Breast epithelium (tissue), 4 donors: ENCODE measurements around the gene PGBD5. TPM values are rescaled to one million over a fixed set of nuclear protein-coding genes. Genes with fewer than 3 reads are reported as not detected.

Experiments used
- DNase-seq, 2 donors: peaks; one replicate each; pipeline ENCODE4 v3.0.0-alpha.2; 2019; ENCODE audit warnings: low spot score in 2 of 2
- H3K27ac ChIP-seq, 2 donors: fragments of 200-600 bp; sonication (generic) in 1 of 2; one replicate each; pipeline ENCODE4 v1.5.1; 2016 to 2019; ENCODE audit warnings: mild to moderate bottlenecking in 1 of 2
- H3K27me3 ChIP-seq, 2 donors: fragments of 200-600 bp; sonication (generic) in 1 of 2; one replicate each; pipeline versions ENCODE4 v1.5.1 to v1.6.0; 2017 to 2019; ENCODE audit warnings: control low read depth in 1 of 2, mild to moderate bottlenecking in 1 of 2
- H3K36me3 ChIP-seq: fragments of 200-600 bp; one replicate; pipeline ENCODE4 v1.5.1; 2019
- H3K4me1 ChIP-seq, 2 donors: fragments of 200-600 bp; sonication (generic); one replicate each; pipeline ENCODE4 v1.5.1; 2016 to 2019; ENCODE audit warnings: control low read depth in 1 of 2
- H3K4me3 ChIP-seq, 3 donors: fragments of 200-600 bp; sonication (generic); 1 replicate in 2 of 3; 2 replicates in 1 of 3; pipeline ENCODE4 v1.5.1; 2016 to 2019; ENCODE audit warnings: mild to moderate bottlenecking in 3 of 3, moderate library complexity in 2 of 3
- H3K9me3 ChIP-seq, 2 donors: fragments of 200-600 bp; sonication (generic) in 1 of 2; one replicate each; pipeline ENCODE4 v1.5.1; 2016 to 2019; ENCODE audit warnings: control low read depth in 1 of 2
- CTCF ChIP-seq, 3 donors: fragments of 450-650 bp; IDR thresholded peaks; one replicate each; pipeline ENCODE4 v1.5.1; 2016 to 2017; ENCODE audit warnings: antibody characterized with exemption in 3 of 3, mild to moderate bottlenecking in 3 of 3, moderate library complexity in 3 of 3
- POLR2A ChIP-seq: fragments of 450-650 bp; IDR thresholded peaks from one replicate; pipeline ENCODE4 v1.6.1; 2016; ENCODE audit warnings: antibody characterized with exemption, mild to moderate bottlenecking, moderate library complexity
- POLR2AphosphoS5 ChIP-seq, 3 donors: sonication (generic); formaldehyde crosslinking; IDR thresholded peaks; one replicate each; pipeline ENCODE4 v1.6.1; 2017; ENCODE audit warnings: antibody characterized with exemption in 3 of 3
- intact Hi-C: fragments of 100-400 bp; cut with DNase I; formaldehyde crosslinking; loops from one replicate; pipeline ENCODE4 v1.15.1; 2023; ENCODE audit warnings: low total_unique reads
- total RNA-seq, 3 donors: library from RNA; depleted of rRNA; stranded (reverse); fragments of >200 nt; gene quantifications; one replicate each; pipeline ENCODE4 v1.1.0, GENCODE V29; 2016

PGBD5 gene
- total RNA-seq, 3 donors from 2014 or later, result 0.48 to 0.98 (median 0.59) TPM

DNA sequence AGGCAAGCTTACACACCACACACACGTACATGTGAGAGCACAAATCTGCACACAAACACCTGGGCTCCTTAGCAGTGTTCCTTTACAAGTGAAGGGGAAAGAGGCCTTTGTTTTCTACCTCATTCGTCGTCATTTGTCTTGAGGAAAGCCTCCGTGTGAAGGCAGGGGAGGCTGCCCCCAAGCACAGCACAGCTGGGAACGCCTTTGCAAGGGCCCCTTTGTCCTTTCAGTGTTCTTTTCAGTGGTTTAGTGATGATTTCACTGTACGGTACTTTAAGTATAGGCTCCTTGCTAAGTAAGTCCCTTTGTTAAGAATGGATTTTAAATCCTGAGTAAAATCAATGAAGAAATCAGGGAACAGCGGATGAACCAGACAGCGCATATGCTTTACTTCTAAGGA is 94.1 kb downstream of the PGBD5 start:
- no peak overlapping the region for H3K27ac ChIP-seq
- DNase-seq, result no peak
- intact Hi-C loops, result no loop called here

DNA sequence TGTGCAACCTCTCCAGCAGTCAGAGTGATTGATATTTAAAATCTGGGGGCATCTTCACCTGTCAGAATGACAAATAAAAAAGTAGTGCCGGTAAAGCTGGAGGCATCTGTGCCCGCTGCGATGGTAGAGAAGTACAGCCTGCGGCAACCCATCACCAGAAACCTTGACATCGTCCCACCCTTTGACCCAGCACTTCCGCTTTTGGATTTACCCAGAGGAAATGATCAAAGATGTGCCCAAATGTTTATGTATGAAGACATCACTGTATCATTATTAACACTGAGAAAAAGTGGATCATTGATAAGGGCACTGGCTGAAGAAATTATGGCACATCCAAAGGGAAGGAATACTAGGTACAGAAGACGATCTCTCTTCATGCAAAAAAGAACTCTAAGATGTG is 96.0 kb downstream of the PGBD5 start:
- intact Hi-C loops, result no loop called here
- DNase-seq, result no peak
- Histone ChIP-seq H3K36me3 (no peaks in the 10 kb centered on the region), H3K4me3 (no peak overlapping the region), H3K27me3 (no peaks in the 10 kb centered on the region), H3K9me3 (no peaks in the 10 kb centered on the region), H3K4me1 (no peaks in the 10 kb centered on the region), H3K27ac (no peak overlapping the region)
- TF ChIP-seq POLR2AphosphoS5 (IDR thresholded peaks at IDR 0.05) (no peak), CTCF (IDR thresholded peaks at IDR 0.05) (no peak)

More for the DNA sequence above, 94.1 kb downstream of the PGBD5 start:
- no peak overlapping the region for H3K4me3 ChIP-seq
- H3K36me3 ChIP-seq, result no peaks in the 10 kb centered on the region
- no peaks in the 10 kb centered on the region for H3K9me3 ChIP-seq
- no peaks in the 10 kb centered on the region for H3K4me1 ChIP-seq
- H3K27me3 ChIP-seq, result no peaks in the 10 kb centered on the region
- TF ChIP-seq POLR2AphosphoS5 (IDR thresholded peaks at IDR 0.05), result no peak
- TF ChIP-seq CTCF (IDR thresholded peaks at IDR 0.05), result no peak
- TF ChIP-seq POLR2A, result no peak

DNA sequence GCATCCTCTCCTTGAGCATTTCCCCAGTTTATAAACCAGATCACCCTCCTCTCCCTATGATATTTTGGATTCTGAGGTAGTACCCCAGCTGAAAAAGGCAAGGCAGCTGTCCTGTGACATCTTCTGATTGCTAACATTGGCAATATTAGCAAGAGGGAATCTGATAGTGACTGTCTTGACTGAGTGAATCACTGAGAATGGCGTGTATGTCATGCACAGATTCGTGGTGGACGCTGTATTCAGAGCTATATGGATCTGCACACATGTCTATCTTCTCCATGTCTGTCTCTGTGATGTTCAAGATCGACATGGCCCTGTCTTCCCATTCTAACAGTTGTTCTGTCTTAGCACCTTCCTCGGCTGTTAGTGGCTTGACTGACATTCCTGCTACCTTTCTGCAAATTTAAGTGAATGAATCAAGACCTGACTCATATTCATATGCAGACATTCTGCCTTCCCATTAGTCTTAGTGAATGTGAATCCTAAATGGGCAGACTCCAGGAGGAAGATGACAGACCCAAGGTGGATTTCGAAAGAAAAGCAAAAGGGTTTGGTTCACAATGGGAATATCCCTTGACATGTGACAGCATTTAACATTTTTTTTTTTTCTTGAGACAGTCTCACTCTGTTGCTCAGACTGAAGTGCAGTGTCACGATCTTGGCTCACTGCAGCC is 97.7 kb downstream of the PGBD5 start:
- intact Hi-C loops, result no loop called here
- Histone ChIP-seq H3K27ac (no peak overlapping the region), H3K36me3 (no peaks in the 10 kb centered on the region), H3K27me3 (no peaks in the 10 kb centered on the region), H3K4me1 (no peaks in the 10 kb centered on the region), H3K4me3 (no peak overlapping the region), H3K9me3 (no peaks in the 10 kb centered on the region)
- TF ChIP-seq POLR2A, result no peak
- TF ChIP-seq CTCF (IDR thresholded peaks at IDR 0.05), result no peak
- no peak for TF ChIP-seq POLR2AphosphoS5 (IDR thresholded peaks at IDR 0.05)
- DNase-seq, result no peak

GRCh38 chr1:230327892-230328284 is 98.2 kb downstream of the PGBD5 start:
- intact Hi-C loops, result no loop called here
- no peak for DNase-seq
- Histone ChIP-seq H3K4me3 (no peak overlapping the region), H3K4me1 (no peaks in the 10 kb centered on the region), H3K27me3 (no peaks in the 10 kb centered on the region), H3K9me3 (no peaks in the 10 kb centered on the region), H3K36me3 (no peaks in the 10 kb centered on the region), H3K27ac (no peak overlapping the region)
- TF ChIP-seq POLR2AphosphoS5 (IDR thresholded peaks at IDR 0.05), result no peak
- no peak for TF ChIP-seq CTCF (IDR thresholded peaks at IDR 0.05)
- no peak for TF ChIP-seq POLR2A

- no peak for TF ChIP-seq POLR2AphosphoS5 (IDR thresholded peaks at IDR 0.05)
- TF ChIP-seq POLR2A, result no peak
- no peak for TF ChIP-seq CTCF (IDR thresholded peaks at IDR 0.05)
- Histone ChIP-seq H3K27ac (no peak overlapping the region), H3K4me3 (no peak overlapping the region), H3K4me1 (no peaks in the 10 kb centered on the region), H3K36me3 (no peaks in the 10 kb centered on the region), H3K9me3 (no peaks in the 10 kb centered on the region), H3K27me3 (no peaks in the 10 kb centered on the region)
- intact Hi-C loops, result no loop called here
- DNase-seq, result no peak
These were observed 98.9 kb downstream of the PGBD5 start for GRCh38 chr1:230326971-230327891.
